Breast epithelium (tissue), 4 donors: ENCODE measurements around the gene PLB1. TPM values are rescaled to one million over a fixed set of nuclear protein-coding genes. Genes with fewer than 3 reads are reported as not detected.

Experiments
- DNase-seq, 2 donors: peaks; one replicate each; pipeline ENCODE4 v3.0.0-alpha.2; 2019; ENCODE audit warnings: low spot score in 2 of 2
- H3K27ac ChIP-seq, 2 donors: fragments of 200-600 bp; sonication (generic) in 1 of 2; one replicate each; pipeline ENCODE4 v1.5.1; 2016 to 2019; ENCODE audit warnings: mild to moderate bottlenecking in 1 of 2
- H3K27me3 ChIP-seq, 2 donors: fragments of 200-600 bp; sonication (generic) in 1 of 2; one replicate each; pipeline versions ENCODE4 v1.5.1 to v1.6.0; 2017 to 2019; ENCODE audit warnings: control low read depth in 1 of 2, mild to moderate bottlenecking in 1 of 2
- H3K36me3 ChIP-seq: fragments of 200-600 bp; one replicate; pipeline ENCODE4 v1.5.1; 2019
- H3K4me1 ChIP-seq, 2 donors: fragments of 200-600 bp; sonication (generic); one replicate each; pipeline ENCODE4 v1.5.1; 2016 to 2019; ENCODE audit warnings: control low read depth in 1 of 2
- H3K4me3 ChIP-seq, 3 donors: fragments of 200-600 bp; sonication (generic); 1 replicate in 2 of 3; 2 replicates in 1 of 3; pipeline ENCODE4 v1.5.1; 2016 to 2019; ENCODE audit warnings: mild to moderate bottlenecking in 3 of 3, moderate library complexity in 2 of 3
- H3K9me3 ChIP-seq, 2 donors: fragments of 200-600 bp; sonication (generic) in 1 of 2; one replicate each; pipeline ENCODE4 v1.5.1; 2016 to 2019; ENCODE audit warnings: control low read depth in 1 of 2
- CTCF ChIP-seq, 3 donors: fragments of 450-650 bp; IDR thresholded peaks; one replicate each; pipeline ENCODE4 v1.5.1; 2016 to 2017; ENCODE audit warnings: antibody characterized with exemption in 3 of 3, mild to moderate bottlenecking in 3 of 3, moderate library complexity in 3 of 3
- POLR2A ChIP-seq: fragments of 450-650 bp; IDR thresholded peaks from one replicate; pipeline ENCODE4 v1.6.1; 2016; ENCODE audit warnings: antibody characterized with exemption, mild to moderate bottlenecking, moderate library complexity
- POLR2AphosphoS5 ChIP-seq, 3 donors: sonication (generic); formaldehyde crosslinking; IDR thresholded peaks; one replicate each; pipeline ENCODE4 v1.6.1; 2017; ENCODE audit warnings: antibody characterized with exemption in 3 of 3
- intact Hi-C: fragments of 100-400 bp; cut with DNase I; formaldehyde crosslinking; loops from one replicate; pipeline ENCODE4 v1.15.1; 2023; ENCODE audit warnings: low total_unique reads
- total RNA-seq, 3 donors: library from RNA; depleted of rRNA; stranded (reverse); fragments of >200 nt; gene quantifications; one replicate each; pipeline ENCODE4 v1.1.0, GENCODE V29; 2016

The PLB1 gene
- total RNA-seq, 3 donors from 2014 or later = 5.6 to 11.9 (median 8.8) TPM

- no peak overlapping the region for H3K4me3 ChIP-seq
- no peaks in the 10 kb centered on the region for H3K27me3 ChIP-seq
- H3K4me1 ChIP-seq = peaks cover 0 to 6% of the 10 kb centered on the region in 2 donors
- no peaks in the 10 kb centered on the region for H3K9me3 ChIP-seq
- H3K36me3 ChIP-seq = no peaks in the 10 kb centered on the region
- DNase-seq = no peak
- intact Hi-C loops = no loop called here
- no peak for TF ChIP-seq CTCF (IDR thresholded peaks at IDR 0.05)
- no peak for TF ChIP-seq POLR2AphosphoS5 (IDR thresholded peaks at IDR 0.05)
- TF ChIP-seq POLR2A = no peak
- H3K27ac ChIP-seq = no peak overlapping the region
Observed at GRCh38 chr2:28688818-28689217, 193.0 kb downstream of the PLB1 start.

GRCh38 chr2:28689771-28690170 is 193.9 kb downstream of the PLB1 start:
- H3K27me3 ChIP-seq = no peaks in the 10 kb centered on the region
- H3K4me3 ChIP-seq = no peak overlapping the region
- no peak for DNase-seq
- no peak for TF ChIP-seq CTCF (IDR thresholded peaks at IDR 0.05)
- no peak for TF ChIP-seq POLR2AphosphoS5 (IDR thresholded peaks at IDR 0.05)
- no peak for TF ChIP-seq POLR2A
- H3K36me3 ChIP-seq = no peaks in the 10 kb centered on the region
- H3K27ac ChIP-seq = no peak overlapping the region
- intact Hi-C loops = no loop called here
- H3K9me3 ChIP-seq = no peaks in the 10 kb centered on the region
- H3K4me1 ChIP-seq = no peaks in the 10 kb centered on the region

- H3K36me3 ChIP-seq = no peaks in the 10 kb centered on the region
- intact Hi-C loops = no loop called here
- peak overlapping the region; percentile 23 to 75 for H3K27ac ChIP-seq
- no peaks in the 10 kb centered on the region for H3K4me1 ChIP-seq
- no peak for DNase-seq
- no peak overlapping the region for H3K4me3 ChIP-seq
- H3K27me3 ChIP-seq = no peaks in the 10 kb centered on the region
- TF ChIP-seq CTCF (IDR thresholded peaks at IDR 0.05) = no peak
- no peak for TF ChIP-seq POLR2A
- TF ChIP-seq POLR2AphosphoS5 (IDR thresholded peaks at IDR 0.05) = peak in 1 of 3 donors; percentile 38
- H3K9me3 ChIP-seq = no peaks in the 10 kb centered on the region
Observed at GRCh38 chr2:28692411-28692810, 196.6 kb downstream of the PLB1 start.

- Histone ChIP-seq H3K36me3 (no peaks in the 10 kb centered on the region), H3K4me3 (no peak overlapping the region), H3K27me3 (no peaks in the 10 kb centered on the region), H3K9me3 (no peaks in the 10 kb centered on the region), H3K27ac (peak overlapping the region in 1 of 2 donors; percentile 75), H3K4me1 (no peaks in the 10 kb centered on the region)
- intact Hi-C loops = no loop called here
- DNase-seq = no peak
- TF ChIP-seq POLR2A (no peak), CTCF (IDR thresholded peaks at IDR 0.05) (no peak), POLR2AphosphoS5 (IDR thresholded peaks at IDR 0.05) (no peak)
Observed at GRCh38 chr2:28693223-28693622, 197.4 kb downstream of the PLB1 start.

Other genes starting within 250 kb of the PLB1 start
- gene FOSL2, start 103.2 kb upstream of the PLB1 start, total RNA-seq = 100 to 1,000 TPM; 106 to 116 (median 116) TPM